ENCODE measurements around the gene DAPK1.

The DAPK1 gene

GRCh38 chr9:87643107-87643650 lies 145.5 kb downstream of the DAPK1 start:
- peaks cover 11% of the 10 kb centered on the region for H3K4me1 ChIP-seq (ENCODE audit: control insufficient read depth, insufficient read depth, low read length, unreplicated experiment)
- H2AFZ ChIP-seq (ENCODE audit: low read length, unreplicated experiment), result no peak overlapping the region
- no peak overlapping the region for H3K27ac ChIP-seq (ENCODE audit: low read depth, low read length)
- H3K79me2 ChIP-seq (ENCODE audit: control insufficient read depth, insufficient read depth, low read length, unreplicated experiment), result no peaks in the 10 kb centered on the region
- H3K4me3 ChIP-seq (ENCODE audit: low read depth, low read length), result no peak overlapping the region
- H3K27me3 ChIP-seq (ENCODE audit: insufficient read depth, low read length), result no peaks in the 10 kb centered on the region
- H3K36me3 ChIP-seq (ENCODE audit: insufficient read depth, low read length), result no peaks in the 10 kb centered on the region

GRCh38 chr9:87643778-87644570 lies 146.3 kb downstream of the DAPK1 start:
- Histone ChIP-seq H3K27ac (ENCODE audit: low read depth, low read length) (no peak overlapping the region), H3K27me3 (ENCODE audit: insufficient read depth, low read length) (no peaks in the 10 kb centered on the region), H3K79me2 (ENCODE audit: control insufficient read depth, insufficient read depth, low read length, unreplicated experiment) (no peaks in the 10 kb centered on the region), H3K36me3 (ENCODE audit: insufficient read depth, low read length) (no peaks in the 10 kb centered on the region), H3K4me1 (ENCODE audit: control insufficient read depth, insufficient read depth, low read length, unreplicated experiment) (peaks cover 11% of the 10 kb centered on the region), H2AFZ (ENCODE audit: low read length, unreplicated experiment) (no peak overlapping the region), H3K4me3 (ENCODE audit: low read depth, low read length) (no peak overlapping the region)

DNA sequence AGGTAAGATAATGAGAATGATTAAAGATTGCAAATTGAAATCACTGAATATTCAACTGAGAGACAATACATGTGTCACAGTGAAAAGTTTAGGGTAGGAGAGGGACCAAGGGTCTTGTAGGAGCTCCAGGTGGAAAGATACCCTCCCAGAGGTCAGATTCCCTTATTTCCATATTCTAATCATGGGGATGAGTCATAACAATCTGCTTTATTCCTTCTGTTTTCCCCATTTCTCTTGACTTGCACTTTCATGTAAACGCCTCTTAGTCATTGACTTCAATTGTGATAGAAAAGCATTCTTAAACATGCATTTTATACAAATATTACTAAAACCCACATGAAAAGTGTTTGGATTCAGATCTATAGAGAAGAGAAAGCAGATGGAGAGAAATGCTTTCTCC lies 147.0 kb downstream of the DAPK1 start:
- no peaks in the 10 kb centered on the region for H3K36me3 ChIP-seq (ENCODE audit: insufficient read depth, low read length)
- no peaks in the 10 kb centered on the region for H3K79me2 ChIP-seq (ENCODE audit: control insufficient read depth, insufficient read depth, low read length, unreplicated experiment)
- H3K27ac ChIP-seq (ENCODE audit: low read depth, low read length), result no peak overlapping the region

DNA sequence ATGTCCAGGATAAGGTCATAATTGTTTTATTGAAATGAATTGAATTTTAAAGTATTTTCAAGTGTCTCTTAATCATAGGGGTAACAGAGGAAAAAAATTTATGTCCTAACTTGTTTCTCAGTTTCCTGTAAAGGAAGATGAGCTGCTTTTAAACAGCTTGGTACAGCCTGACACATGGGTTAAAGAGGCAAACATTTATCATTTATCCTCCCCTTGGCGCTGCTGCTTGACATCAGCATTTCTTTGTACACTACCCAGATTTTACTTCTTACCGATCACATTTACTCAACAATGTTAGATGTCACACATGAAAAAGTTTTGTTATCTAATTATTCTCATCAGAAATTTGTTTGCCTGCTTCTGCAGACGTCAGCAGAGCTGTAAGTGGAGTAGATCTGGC lies 148.9 kb downstream of the DAPK1 start:
- H3K79me2 ChIP-seq (ENCODE audit: control insufficient read depth, insufficient read depth, low read length, unreplicated experiment), result no peaks in the 10 kb centered on the region
- no peak overlapping the region for H3K27ac ChIP-seq (ENCODE audit: low read depth, low read length)
- H3K4me1 ChIP-seq (ENCODE audit: control insufficient read depth, insufficient read depth, low read length, unreplicated experiment), result no peaks in the 10 kb centered on the region
- H3K27me3 ChIP-seq (ENCODE audit: insufficient read depth, low read length), result no peaks in the 10 kb centered on the region
- no peak overlapping the region for H2AFZ ChIP-seq (ENCODE audit: low read length, unreplicated experiment)
- no peaks in the 10 kb centered on the region for H3K36me3 ChIP-seq (ENCODE audit: insufficient read depth, low read length)
- no peak overlapping the region for H3K4me3 ChIP-seq (ENCODE audit: low read depth, low read length)

More for the DNA sequence above, 147.0 kb downstream of the DAPK1 start:
- no peak overlapping the region for H3K4me3 ChIP-seq (ENCODE audit: low read depth, low read length)
- peaks cover 11% of the 10 kb centered on the region for H3K4me1 ChIP-seq (ENCODE audit: control insufficient read depth, insufficient read depth, low read length, unreplicated experiment)
- H2AFZ ChIP-seq (ENCODE audit: low read length, unreplicated experiment), result no peak overlapping the region
- H3K27me3 ChIP-seq (ENCODE audit: insufficient read depth, low read length), result no peaks in the 10 kb centered on the region

GRCh38 chr9:87647114-87647513 lies 149.4 kb downstream of the DAPK1 start:
- H3K27ac ChIP-seq (ENCODE audit: low read depth, low read length), result no peak overlapping the region
- no peaks in the 10 kb centered on the region for H3K36me3 ChIP-seq (ENCODE audit: insufficient read depth, low read length)

DNA sequence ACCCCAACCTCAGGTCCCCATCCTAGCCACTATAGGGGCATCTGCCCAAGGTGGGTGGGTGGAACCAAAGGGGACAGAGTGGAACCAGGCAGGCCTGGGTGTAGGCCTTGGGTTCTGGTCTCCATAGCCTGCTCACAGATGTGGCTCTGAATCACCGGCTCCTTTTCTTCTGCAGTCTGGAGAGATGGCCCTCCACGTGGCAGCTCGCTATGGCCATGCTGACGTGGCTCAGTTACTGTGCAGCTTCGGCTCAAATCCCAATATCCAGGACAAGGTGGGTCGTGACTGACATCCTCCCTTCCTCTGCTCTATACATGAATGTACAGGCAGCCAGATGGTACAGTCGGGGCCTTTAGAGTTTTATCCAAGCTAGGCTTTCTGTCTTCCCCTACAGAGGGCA lies 150.9 kb downstream of the DAPK1 start:
- H3K79me2 ChIP-seq (ENCODE audit: control insufficient read depth, insufficient read depth, low read length, unreplicated experiment), result no peaks in the 10 kb centered on the region
- no peaks in the 10 kb centered on the region for H3K36me3 ChIP-seq (ENCODE audit: insufficient read depth, low read length)
- H3K27ac ChIP-seq (ENCODE audit: low read depth, low read length), result no peak overlapping the region
- H3K27me3 ChIP-seq (ENCODE audit: insufficient read depth, low read length), result no peaks in the 10 kb centered on the region
- no peaks in the 10 kb centered on the region for H3K4me1 ChIP-seq (ENCODE audit: control insufficient read depth, insufficient read depth, low read length, unreplicated experiment)
- H3K4me3 ChIP-seq (ENCODE audit: low read depth, low read length), result no peak overlapping the region
- H2AFZ ChIP-seq (ENCODE audit: low read length, unreplicated experiment), result no peak overlapping the region

More at GRCh38 chr9:87647114-87647513, 149.4 kb downstream of the DAPK1 start:
- no peaks in the 10 kb centered on the region for H3K4me1 ChIP-seq (ENCODE audit: control insufficient read depth, insufficient read depth, low read length, unreplicated experiment)
- H3K79me2 ChIP-seq (ENCODE audit: control insufficient read depth, insufficient read depth, low read length, unreplicated experiment), result no peaks in the 10 kb centered on the region
- no peak overlapping the region for H2AFZ ChIP-seq (ENCODE audit: low read length, unreplicated experiment)
- no peak overlapping the region for H3K4me3 ChIP-seq (ENCODE audit: low read depth, low read length)
- H3K27me3 ChIP-seq (ENCODE audit: insufficient read depth, low read length), result no peaks in the 10 kb centered on the region

DNA sequence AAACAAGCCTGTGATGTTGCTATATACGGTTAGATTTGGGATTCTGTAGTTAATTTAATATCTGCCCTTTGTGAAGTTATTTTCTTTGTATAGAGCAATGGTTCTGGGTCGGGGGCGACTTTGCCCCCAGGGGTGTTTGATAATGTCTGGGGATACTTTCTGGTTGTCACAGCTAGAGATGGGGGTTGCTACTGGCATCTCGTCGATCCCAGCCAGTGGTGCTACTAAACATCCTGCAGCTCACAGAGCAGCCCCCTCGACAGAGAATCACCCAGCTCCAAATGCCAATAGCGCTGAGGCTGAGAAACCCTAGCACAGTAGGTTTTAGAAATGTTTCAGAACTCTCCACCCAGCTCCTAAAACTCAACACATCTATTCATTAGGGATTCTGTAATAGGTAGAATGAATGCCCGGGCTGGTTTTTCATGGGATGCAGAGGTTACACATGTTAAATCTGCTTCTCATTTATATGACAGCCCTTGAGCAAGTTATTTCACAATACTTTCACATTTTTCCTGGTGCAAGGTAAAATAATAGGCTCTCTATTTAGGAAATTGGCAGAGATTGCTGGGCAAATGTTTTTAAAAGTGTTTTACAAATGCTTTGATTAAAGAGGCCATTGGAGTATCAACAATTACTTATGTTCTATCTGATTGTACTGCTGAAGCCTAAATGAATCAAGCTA lies 153.1 kb downstream of the DAPK1 start:
- Histone ChIP-seq H3K27ac (ENCODE audit: low read depth, low read length) (no peak overlapping the region), H3K4me3 (ENCODE audit: low read depth, low read length) (no peak overlapping the region), H3K4me1 (ENCODE audit: control insufficient read depth, insufficient read depth, low read length, unreplicated experiment) (no peaks in the 10 kb centered on the region), H3K27me3 (ENCODE audit: insufficient read depth, low read length) (no peaks in the 10 kb centered on the region), H3K36me3 (ENCODE audit: insufficient read depth, low read length) (no peaks in the 10 kb centered on the region), H3K79me2 (ENCODE audit: control insufficient read depth, insufficient read depth, low read length, unreplicated experiment) (no peaks in the 10 kb centered on the region), H2AFZ (ENCODE audit: low read length, unreplicated experiment) (no peak overlapping the region)

DNA sequence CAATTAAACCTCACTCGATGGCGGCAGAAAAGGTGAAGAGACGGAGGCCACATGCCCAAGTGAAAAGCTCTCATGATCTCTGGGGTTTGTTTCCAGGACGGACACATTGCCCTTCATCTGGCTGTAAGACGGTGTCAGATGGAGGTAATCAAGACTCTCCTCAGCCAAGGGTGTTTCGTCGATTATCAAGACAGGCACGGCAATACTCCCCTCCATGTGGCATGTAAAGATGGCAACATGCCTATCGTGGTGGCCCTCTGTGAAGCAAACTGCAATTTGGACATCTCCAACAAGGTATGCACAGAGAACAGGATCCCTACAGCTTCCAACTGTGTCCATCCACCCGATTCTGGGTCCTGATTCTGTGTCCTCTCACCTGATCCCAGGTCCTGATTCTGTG lies 153.8 kb downstream of the DAPK1 start:
- no peaks in the 10 kb centered on the region for H3K36me3 ChIP-seq (ENCODE audit: insufficient read depth, low read length)
- H3K79me2 ChIP-seq (ENCODE audit: control insufficient read depth, insufficient read depth, low read length, unreplicated experiment), result no peaks in the 10 kb centered on the region
- no peaks in the 10 kb centered on the region for H3K4me1 ChIP-seq (ENCODE audit: control insufficient read depth, insufficient read depth, low read length, unreplicated experiment)
- H3K27me3 ChIP-seq (ENCODE audit: insufficient read depth, low read length), result no peaks in the 10 kb centered on the region
- H2AFZ ChIP-seq (ENCODE audit: low read length, unreplicated experiment), result no peak overlapping the region
- no peak overlapping the region for H3K4me3 ChIP-seq (ENCODE audit: low read depth, low read length)
- H3K27ac ChIP-seq (ENCODE audit: low read depth, low read length), result no peak overlapping the region

GRCh38 chr9:87653941-87654340 lies 156.3 kb downstream of the DAPK1 start:
- no peaks in the 10 kb centered on the region for H3K79me2 ChIP-seq (ENCODE audit: control insufficient read depth, insufficient read depth, low read length, unreplicated experiment)
- no peak overlapping the region for H2AFZ ChIP-seq (ENCODE audit: low read length, unreplicated experiment)
- H3K4me3 ChIP-seq (ENCODE audit: low read depth, low read length), result no peak overlapping the region
- H3K4me1 ChIP-seq (ENCODE audit: control insufficient read depth, insufficient read depth, low read length, unreplicated experiment), result no peaks in the 10 kb centered on the region
- H3K27me3 ChIP-seq (ENCODE audit: insufficient read depth, low read length), result no peaks in the 10 kb centered on the region
- H3K27ac ChIP-seq (ENCODE audit: low read depth, low read length), result no peak overlapping the region
- no peaks in the 10 kb centered on the region for H3K36me3 ChIP-seq (ENCODE audit: insufficient read depth, low read length)

DNA sequence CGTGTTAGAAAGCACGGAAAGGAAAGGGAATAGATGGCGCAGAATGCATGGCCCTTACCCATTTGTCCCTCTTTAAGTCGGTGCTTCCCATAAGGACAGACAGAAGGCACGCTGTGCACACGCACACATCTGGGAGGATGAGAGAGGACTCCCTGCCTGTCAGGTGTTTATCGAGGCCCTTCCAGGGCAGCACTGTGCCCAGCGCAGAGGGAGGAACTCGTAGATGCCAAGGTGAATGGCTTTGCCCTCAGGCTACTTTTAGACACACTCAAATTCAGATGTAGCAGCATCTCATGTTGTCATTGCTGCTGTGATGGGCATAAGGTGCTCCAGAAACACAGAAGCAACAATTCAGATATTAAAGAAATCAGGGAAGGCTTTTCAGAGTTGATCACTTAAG lies 158.1 kb downstream of the DAPK1 start:
- Histone ChIP-seq H3K27ac (ENCODE audit: low read depth, low read length) (no peak overlapping the region), H3K36me3 (ENCODE audit: insufficient read depth, low read length) (no peaks in the 10 kb centered on the region), H3K4me1 (ENCODE audit: control insufficient read depth, insufficient read depth, low read length, unreplicated experiment) (no peaks in the 10 kb centered on the region), H2AFZ (ENCODE audit: low read length, unreplicated experiment) (no peak overlapping the region), H3K27me3 (ENCODE audit: insufficient read depth, low read length) (no peaks in the 10 kb centered on the region), H3K4me3 (ENCODE audit: low read depth, low read length) (no peak overlapping the region), H3K79me2 (ENCODE audit: control insufficient read depth, insufficient read depth, low read length, unreplicated experiment) (no peaks in the 10 kb centered on the region)

DNA sequence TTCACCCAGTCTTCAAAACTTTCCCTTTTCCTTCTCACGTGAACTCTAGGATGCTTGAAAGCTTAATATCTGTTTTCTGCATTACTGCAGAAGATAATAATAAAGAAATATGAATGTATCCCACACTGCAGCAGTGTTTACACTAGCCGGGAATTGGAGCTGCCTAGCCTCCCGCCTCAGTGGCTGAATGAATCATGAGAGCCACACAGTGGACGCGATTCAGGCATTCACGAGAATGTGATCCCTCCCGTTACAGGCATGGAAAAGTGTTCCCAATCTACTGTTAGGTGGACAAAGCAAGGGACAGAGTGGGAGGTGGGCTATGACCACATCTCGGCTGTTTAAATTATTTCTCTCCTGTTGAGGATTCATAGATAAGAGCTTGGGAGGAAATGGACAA lies 158.8 kb downstream of the DAPK1 start:
- Histone ChIP-seq H3K79me2 (ENCODE audit: control insufficient read depth, insufficient read depth, low read length, unreplicated experiment) (no peaks in the 10 kb centered on the region), H3K4me1 (ENCODE audit: control insufficient read depth, insufficient read depth, low read length, unreplicated experiment) (no peaks in the 10 kb centered on the region)

More for the DNA sequence above, 158.8 kb downstream of the DAPK1 start:
- H3K4me3 ChIP-seq (ENCODE audit: low read depth, low read length), result no peak overlapping the region
- H3K27ac ChIP-seq (ENCODE audit: low read depth, low read length), result no peak overlapping the region
- H3K36me3 ChIP-seq (ENCODE audit: insufficient read depth, low read length), result no peaks in the 10 kb centered on the region
- no peak overlapping the region for H2AFZ ChIP-seq (ENCODE audit: low read length, unreplicated experiment)
- no peaks in the 10 kb centered on the region for H3K27me3 ChIP-seq (ENCODE audit: insufficient read depth, low read length)

All from ACC112 (cell line).